Endodermal cell (in vitro differentiated cells): ENCODE measurements around the gene HEPHL1. TPM values are rescaled to one million over a fixed set of nuclear protein-coding genes. Genes with fewer than 3 reads are reported as not detected.

Source experiments
- DNase-seq: peaks from one replicate; pipeline ENCODE4 v3.0.0-alpha.2; 2017
- H3K27ac ChIP-seq: 2 replicates; pipeline ENCODE4 v1.5.1; 2013; ENCODE audit warnings: mild to moderate bottlenecking, low read depth, low read length, moderate library complexity
- H3K27me3 ChIP-seq: 2 replicates; pipeline ENCODE4 v1.6.1; 2013; ENCODE audit warnings: mild to moderate bottlenecking, low read length, moderate library complexity; ENCODE audit not compliant: insufficient read depth, control insufficient read depth, poor library complexity, severe bottlenecking
- H3K36me3 ChIP-seq: 2 replicates; pipeline ENCODE4 v1.7.0; 2013; ENCODE audit warnings: mild to moderate bottlenecking, low read length, moderate library complexity; ENCODE audit not compliant: control insufficient read depth, insufficient read depth
- H3K4me1 ChIP-seq: one replicate; pipeline ENCODE4 v1.7.0; 2013; ENCODE audit warnings: low read length; ENCODE audit not compliant: control insufficient read depth, insufficient read depth
- H3K4me3 ChIP-seq: 2 replicates; pipeline ENCODE4 v1.5.1; 2013; ENCODE audit warnings: mild to moderate bottlenecking, low read length, moderate library complexity
- H3K9ac ChIP-seq: 2 replicates; pipeline ENCODE4 v1.6.1; 2013; ENCODE audit warnings: mild to moderate bottlenecking, low read length, moderate library complexity; ENCODE audit not compliant: poor library complexity, severe bottlenecking; ENCODE audit errors: extremely low read depth
- H3K9me3 ChIP-seq: 2 replicates; pipeline ENCODE4 v1.6.1; 2013; ENCODE audit warnings: mild to moderate bottlenecking, low read length, moderate library complexity; ENCODE audit not compliant: control insufficient read depth
- H3K27ac Mint-ChIP-seq: 2 replicates; pipeline ENCODE4 v1.8.0; 2020; ENCODE audit warnings: mixed read lengths
- H3K27me3 Mint-ChIP-seq: 2 replicates; pipeline ENCODE4 v1.8.0; 2021; ENCODE audit warnings: mild to moderate bottlenecking, mixed read lengths; ENCODE audit not compliant: insufficient read depth
- H3K36me3 Mint-ChIP-seq: 2 replicates; pipeline ENCODE4 v1.8.0; 2020; ENCODE audit warnings: low read depth, mixed read lengths
- H3K4me1 Mint-ChIP-seq: 2 replicates; pipeline ENCODE4 v1.8.0; 2020; ENCODE audit warnings: mixed read lengths
- H3K4me3 Mint-ChIP-seq: 2 replicates; pipeline ENCODE4 v1.8.0; 2020; ENCODE audit warnings: mild to moderate bottlenecking, moderate library complexity, mixed read lengths
- H3K9me3 Mint-ChIP-seq: 2 replicates; pipeline ENCODE4 v1.8.0; 2020; ENCODE audit warnings: mild to moderate bottlenecking, mixed read lengths
- CTCF ChIP-seq: fragments of 200-600 bp; sonication (generic); conservative IDR thresholded peaks from 2 replicates; pipeline ENCODE4 v1.5.0; 2021; ENCODE audit warnings: antibody characterized with exemption, mild to moderate bottlenecking
- WGBS, 2 experiments: methylation state at CpG; one replicate each; pipeline versions ENCODE4 v1.1.5 to v1.1.7; 2013; ENCODE audit warnings: missing lambda C conversion rate in 2 of 2, mixed read lengths in 1 of 2; ENCODE audit not compliant: insufficient coverage in 1 of 2, insufficient read length in 1 of 2; 5-methylcytosine and 5-hydroxymethylcytosine counted together
- total RNA-seq, 2 donors: library from RNA; stranded (reverse); fragmentation: NEBNext Ultra II Directional in 1 of 2; extraction: Animal tissue kit (Norgen Biotek cat#: 25700) in 1 of 2; gene quantifications; 2 replicates in 1 of 2; 3 replicates in 1 of 2; pipeline ENCODE4 v1.2.1, GENCODE V29; 2021

HEPHL1 gene
- total RNA-seq, 2 donors from 2014 or later = not detected

- TF ChIP-seq CTCF = no peak
- Histone ChIP-seq H3K4me3 (peak within 1 kb of the TSS; percentile 94), H3K36me3 (no peaks in the 10 kb centered on the region), H3K27ac (peak within 1 kb of the TSS; percentile 97), H3K4me1 (peaks cover 7% of the 10 kb centered on the region), H3K9me3 (no peaks in the 10 kb centered on the region), H3K9ac (peak within 1 kb of the TSS; percentile 88), H3K27me3 (no peaks in the 10 kb centered on the region)
- Mint-ChIP-seq H3K4me3 (no peak within 1 kb of the TSS), H3K4me1 (peaks cover 7% of the 10 kb centered on the region), H3K9me3 (peaks cover 3% of the 10 kb centered on the region), H3K27me3 (peaks cover 5% of the 10 kb centered on the region), H3K36me3 (no peaks in the 10 kb centered on the region), H3K27ac (peak within 1 kb of the TSS; percentile 98)
- 0% methylated on average over 45 to 92 of the region's 92 CpGs for WGBS, 2 experiments
- peak; percentile 91 for DNase-seq
Measured at GRCh38 chr11:94128746-94129511, 107.8 kb downstream of the HEPHL1 start, which contains the start of gene PANX1. Gene PANX1 (plus strand): TSS chr11:94128841. CDS start chr11:94129313, 472 bp downstream.

- no peak for TF ChIP-seq CTCF
- DNase-seq = no peak
- H3K27ac ChIP-seq = peak overlapping the region; percentile 97
- Mint-ChIP-seq H3K4me3 (no peak overlapping the region), H3K9me3 (no peaks in the 10 kb centered on the region), H3K36me3 (no peaks in the 10 kb centered on the region), H3K4me1 (peaks cover 7% of the 10 kb centered on the region), H3K27ac (no peak overlapping the region), H3K27me3 (peaks cover 2% of the 10 kb centered on the region)
- no peaks in the 10 kb centered on the region for H3K27me3 ChIP-seq
- no peaks in the 10 kb centered on the region for H3K36me3 ChIP-seq
- no peaks in the 10 kb centered on the region for H3K9me3 ChIP-seq
- WGBS, 2 experiments = 8 to 9% methylated on average over 13 to 20 of the region's 20 CpGs
- H3K4me3 ChIP-seq = peak overlapping the region; percentile 94
- peaks cover 7% of the 10 kb centered on the region for H3K4me1 ChIP-seq
- H3K9ac ChIP-seq = peak overlapping the region; percentile 88
Measured at GRCh38 chr11:94129512-94130297, 108.6 kb downstream of the HEPHL1 start.

GRCh38 chr11:94130298-94131046, 109.3 kb downstream of the HEPHL1 start:
- no peaks in the 10 kb centered on the region for H3K9me3 Mint-ChIP-seq
- H3K27ac Mint-ChIP-seq = no peak overlapping the region
- H3K4me1 ChIP-seq = peaks cover 7% of the 10 kb centered on the region
- H3K27me3 Mint-ChIP-seq = peaks cover 2% of the 10 kb centered on the region
- DNase-seq = peak; percentile 46
- peaks cover 7% of the 10 kb centered on the region for H3K4me1 Mint-ChIP-seq
- no peaks in the 10 kb centered on the region for H3K36me3 Mint-ChIP-seq
- no peak overlapping the region for H3K4me3 Mint-ChIP-seq
- no peaks in the 10 kb centered on the region for H3K36me3 ChIP-seq
- no peak for TF ChIP-seq CTCF
- no peak overlapping the region for H3K27ac ChIP-seq
- H3K9ac ChIP-seq = peak overlapping the region; percentile 88
- H3K27me3 ChIP-seq = no peaks in the 10 kb centered on the region
- 76 to 80% methylated on average over 5 to 7 of the region's 7 CpGs for WGBS, 2 experiments
- peak overlapping the region; percentile 94 for H3K4me3 ChIP-seq
- H3K9me3 ChIP-seq = no peaks in the 10 kb centered on the region
